Endothelial cell of umbilical vein (primary cell): ENCODE measurements around the gene KIF26B. TPM values are rescaled to one million over a fixed set of nuclear protein-coding genes. Genes with fewer than 3 reads are reported as not detected.

Experiments
- BruUV-seq: library from RNA; stranded (reverse); fragments of 400-500 nt; replicated peaks from 2 replicates; lab custom pipeline; 2021; lab: Mats Ljungman, UMichigan
- CTCF ChIA-PET: fragments of 300-600, 350-600 bp; sonication (Branson Sonifier 250); formaldehyde crosslinking; loops from one replicate; lab custom pipeline; 2021; ENCODE audit warnings: antibody characterized with exemption, inconsistent platforms; lab: Charles Lee
- POLR2A ChIA-PET: fragments of 300-600, 350-600 bp; sonication (Branson Sonifier 250); formaldehyde crosslinking; loops from one replicate; lab custom pipeline; 2021; ENCODE audit warnings: antibody characterized with exemption, inconsistent platforms; lab: Charles Lee
- DNase-seq: peaks from one replicate; pipeline ENCODE4 v3.0.0-alpha.2; 2011; ENCODE audit warnings: low read depth, low spot score
- FAIRE-seq: peaks from 2 replicates; lab custom pipeline; 2011; peaks lifted over from hg19 to GRCh38; lab: Jason Lieb, UNC
- H2AFZ ChIP-seq: 2 replicates; pipeline ENCODE4 v1.6.0; 2012; ENCODE audit warnings: low read depth, low read length, control low read depth, inconsistent platforms
- H3K27ac ChIP-seq: 2 replicates; pipeline ENCODE4 v1.5.1; 2011; ENCODE audit warnings: low read depth, mild to moderate bottlenecking, control low read depth, low read length, moderate library complexity; ENCODE audit not compliant: insufficient read depth
- H3K27me3 ChIP-seq, 2 experiments: 2 replicates each; pipeline versions ENCODE4 v1.6.0 to v1.6.1; 2011; ENCODE audit warnings: low read length in 2 of 2, mixed read lengths in 1 of 2; ENCODE audit not compliant: control insufficient read depth in 2 of 2, insufficient read depth in 2 of 2
- H3K36me3 ChIP-seq, 2 experiments: 2 replicates in 1 of 2; 3 replicates in 1 of 2; pipeline ENCODE4 v1.5.1; 2011; ENCODE audit warnings: low read length in 2 of 2, mild to moderate bottlenecking in 1 of 2, moderate library complexity in 1 of 2; ENCODE audit not compliant: control insufficient read depth in 2 of 2, insufficient read depth in 2 of 2; ENCODE audit errors: extremely low read depth in 1 of 2
- H3K4me1 ChIP-seq: 3 replicates; pipeline ENCODE4 v1.5.1; 2011; ENCODE audit warnings: mild to moderate bottlenecking, low read length; ENCODE audit not compliant: control insufficient read depth, insufficient read depth; ENCODE audit errors: extremely low read depth
- H3K4me2 ChIP-seq: 2 replicates; pipeline ENCODE4 v1.6.1; 2011; ENCODE audit warnings: low read length, control low read depth, mixed read lengths; ENCODE audit not compliant: insufficient read depth
- H3K4me3 ChIP-seq, 3 experiments: fragments of 200-600 bp in 1 of 3; sonication (generic), shearing (Covaris generic) in 1 of 3; replicated peaks in 1 of 3; 2 replicates each; pipeline ENCODE4 v1.5.1; 2011 to 2016; ENCODE audit warnings: control low read depth in 3 of 3, low read length in 3 of 3, mild to moderate bottlenecking in 2 of 3, inconsistent platforms in 1 of 3, low read depth in 1 of 3, moderate library complexity in 1 of 3; ENCODE audit not compliant: insufficient read depth in 1 of 3
- H3K79me2 ChIP-seq: 2 replicates; pipeline ENCODE4 v1.6.0; 2012; ENCODE audit warnings: low read length, inconsistent platforms; ENCODE audit not compliant: control insufficient read depth, insufficient read depth
- H3K9ac ChIP-seq: replicated peaks from 2 replicates; pipeline ENCODE3; 2011; ENCODE audit warnings: low read length, control low read depth; ENCODE audit not compliant: insufficient read depth; ENCODE audit errors: extremely low read depth
- H3K9me1 ChIP-seq: replicated peaks from 3 replicates; pipeline ENCODE4 v1.6.0; 2011; ENCODE audit warnings: mild to moderate bottlenecking, low read length; ENCODE audit not compliant: control insufficient read depth, insufficient read depth; ENCODE audit errors: extremely low read depth
- H3K9me3 ChIP-seq: replicated peaks from 2 replicates; pipeline ENCODE4 v1.5.1; 2012; ENCODE audit warnings: low read length, inconsistent platforms; ENCODE audit not compliant: control insufficient read depth, insufficient read depth
- H4K20me1 ChIP-seq: replicated peaks from 2 replicates; pipeline ENCODE3; 2011; ENCODE audit warnings: mild to moderate bottlenecking, low read length; ENCODE audit not compliant: control insufficient read depth, insufficient read depth; ENCODE audit errors: extremely low read depth
- EZH2 ChIP-seq: IDR thresholded peaks from 2 replicates; pipeline ENCODE4 v1.6.1; 2012; ENCODE audit warnings: borderline replicate concordance, low read depth, mild to moderate bottlenecking, moderate library complexity, low read length, inconsistent platforms; ENCODE audit not compliant: severe bottlenecking
- FOS ChIP-seq: IDR thresholded peaks from 2 replicates; pipeline ENCODE4 v1.6.1; 2011; ENCODE audit warnings: mild to moderate bottlenecking, low read length, moderate library complexity, borderline replicate concordance; ENCODE audit not compliant: insufficient read depth
- GATA2 ChIP-seq: IDR thresholded peaks from 2 replicates; pipeline ENCODE4 v1.7.0; 2011; ENCODE audit warnings: low read depth, mild to moderate bottlenecking, moderate library complexity, mixed read lengths, low read length; ENCODE audit not compliant: insufficient read length, insufficient read depth
- JUN ChIP-seq: IDR thresholded peaks from 2 replicates; pipeline ENCODE4 v1.6.1; 2011; ENCODE audit warnings: borderline replicate concordance, low read depth; ENCODE audit not compliant: insufficient read length, insufficient read depth
- MYC ChIP-seq: IDR thresholded peaks from one replicate; pipeline ENCODE4 v1.6.1; 2011; ENCODE audit warnings: mild to moderate bottlenecking, low read depth, low read length
- POLR2A ChIP-seq: IDR thresholded peaks from 2 replicates; pipeline ENCODE4 v1.6.1; 2012; ENCODE audit warnings: low read depth, mild to moderate bottlenecking, control low read depth, low read length
- POLR2AphosphoS5 ChIP-seq: IDR thresholded peaks from 2 replicates; pipeline ENCODE4 v1.6.1; 2012; ENCODE audit warnings: low read depth, mild to moderate bottlenecking, control low read depth, low read length, moderate library complexity; ENCODE audit not compliant: insufficient read depth
- dilution Hi-C: fragments of 300-500 bp; cut with MboI; formaldehyde crosslinking; loops from one replicate; pipeline ENCODE4 v1.15.0; 2019; ENCODE audit warnings: low sequenced_read_pairs; ENCODE audit not compliant: extremely low pct_ligation_motif_present
- intact Hi-C: fragments of 100-400 bp; cut with micrococcal nuclease; formaldehyde crosslinking; loops from one replicate; pipeline ENCODE4 v1.10.0; 2022
- polyA plus RNA-seq, 4 experiments: library from polyadenylated mRNA; depleted of rRNA in 3 of 4; stranded (reverse) in 3 of 4; unstranded in 1 of 4; fragments of >200 nt; gene quantifications; 2 replicates each; pipeline versions ENCODE4 v1.2.1 to v1.2.3, GENCODE V29; 2011 to 2012; ENCODE audit warnings: missing spikeins in 1 of 4
- total RNA-seq: library from RNA; stranded (reverse); gene quantifications from 2 replicates; pipeline ENCODE4 v1.2.3, GENCODE V29; 2021
- TF ChIP-seq, protein P1 (sequence below), 2 donors: IDR thresholded peaks; 1 replicate in 1 of 2; 2 replicates in 1 of 2; pipeline ENCODE4 v1.5.1; 2011; ENCODE audit warnings: low read length in 2 of 2, mild to moderate bottlenecking in 2 of 2, moderate library complexity in 2 of 2, control low read depth in 1 of 2, inconsistent platforms in 1 of 2, low read depth in 1 of 2; ENCODE audit not compliant: insufficient read depth in 1 of 2; ENCODE audit errors: extremely low read depth in 1 of 2
- TF ChIP-seq, protein P2 (sequence below): IDR thresholded peaks from 2 replicates; pipeline ENCODE4 v1.6.1; 2011; ENCODE audit not compliant: insufficient read depth, insufficient read length

The KIF26B gene
- total and polyA plus RNA-seq, 2 donors (not counting 3 experiments of a cell fraction or from before 2014, with no cell fraction given) = 0.04 to 0.49 TPM

DNA sequence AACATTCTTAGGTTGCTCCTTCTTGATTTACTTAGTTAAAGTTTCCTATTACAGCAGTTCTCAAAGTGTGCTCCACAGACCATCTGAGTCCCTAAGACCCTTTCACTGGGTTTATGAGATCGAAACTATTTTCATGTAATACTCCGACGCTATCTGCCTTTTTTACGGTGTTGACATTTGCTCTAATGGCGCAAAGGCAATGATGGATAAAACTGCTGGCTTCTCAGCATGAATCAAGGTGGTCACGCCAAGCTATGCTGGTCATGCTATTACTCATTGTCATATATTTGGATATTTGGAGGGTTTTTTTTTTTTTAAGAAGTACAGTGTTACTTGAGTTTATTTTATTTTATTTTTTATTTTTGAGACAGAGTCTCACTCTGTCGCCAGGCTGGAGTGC lies 235.1 kb downstream of the KIF26B start:
- FAIRE-seq (no peak), DNase-seq (no peak)
- H3K9me1 ChIP-seq = no peaks in the 10 kb centered on the region
- BruUV-seq = no TSS peak
- no peaks in the 10 kb centered on the region for H3K9me3 ChIP-seq
- H3K27me3 ChIP-seq = no peaks in the 10 kb centered on the region
- POLR2A ChIA-PET = no interaction called here
- H3K36me3 ChIP-seq = no peaks in the 10 kb centered on the region
- no peaks in the 10 kb centered on the region for H3K79me2 ChIP-seq
- H3K27ac ChIP-seq = no peak overlapping the region
- CTCF ChIA-PET = no interaction called here
- no peaks in the 10 kb centered on the region for H4K20me1 ChIP-seq
- no peak overlapping the region for H3K4me2 ChIP-seq
- no peak overlapping the region for H3K4me3 ChIP-seq
- dilution Hi-C loops (no loop called here), intact Hi-C loops (no loop called here)
- no peak overlapping the region for H2AFZ ChIP-seq
- no peaks in the 10 kb centered on the region for H3K4me1 ChIP-seq
- H3K9ac ChIP-seq = no peak overlapping the region
- TF ChIP-seq FOS = no peak
- TF ChIP-seq GATA2 = no peak
- no peak for TF ChIP-seq EZH2

DNA sequence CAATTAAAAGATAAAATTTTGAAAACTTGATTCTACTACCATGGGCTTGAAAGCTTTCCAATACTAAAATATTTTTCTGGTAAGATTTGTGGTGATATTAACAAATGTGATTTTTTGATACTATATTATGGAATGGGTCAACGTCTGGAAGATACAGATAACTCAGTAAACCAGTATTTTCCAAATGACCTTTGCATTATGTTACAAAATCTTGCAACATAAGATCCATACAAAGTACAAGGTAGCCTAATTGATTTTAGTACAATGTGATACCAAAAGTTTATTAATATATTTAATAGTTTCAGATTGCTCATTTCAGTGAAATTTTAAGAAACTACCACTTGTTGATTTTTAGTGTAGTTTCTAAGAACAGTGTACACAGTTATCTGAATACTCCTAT lies 236.2 kb downstream of the KIF26B start:
- intact Hi-C loops (no loop called here), dilution Hi-C loops (no loop called here)
- Histone ChIP-seq H3K9me1 (no peaks in the 10 kb centered on the region), H3K9ac (no peak overlapping the region), H3K4me3 (no peak overlapping the region), H3K9me3 (no peaks in the 10 kb centered on the region), H3K4me2 (no peak overlapping the region), H3K27ac (no peak overlapping the region), H3K27me3 (no peaks in the 10 kb centered on the region), H2AFZ (no peak overlapping the region), H4K20me1 (no peaks in the 10 kb centered on the region), H3K79me2 (no peaks in the 10 kb centered on the region), H3K4me1 (no peaks in the 10 kb centered on the region), H3K36me3 (no peaks in the 10 kb centered on the region)
- TF ChIP-seq POLR2AphosphoS5 (no peak), EZH2 (no peak), JUN (no peak), GATA2 (no peak), POLR2A (no peak), MYC (no peak), FOS (no peak)
- TF ChIP-seq, protein P1, sequence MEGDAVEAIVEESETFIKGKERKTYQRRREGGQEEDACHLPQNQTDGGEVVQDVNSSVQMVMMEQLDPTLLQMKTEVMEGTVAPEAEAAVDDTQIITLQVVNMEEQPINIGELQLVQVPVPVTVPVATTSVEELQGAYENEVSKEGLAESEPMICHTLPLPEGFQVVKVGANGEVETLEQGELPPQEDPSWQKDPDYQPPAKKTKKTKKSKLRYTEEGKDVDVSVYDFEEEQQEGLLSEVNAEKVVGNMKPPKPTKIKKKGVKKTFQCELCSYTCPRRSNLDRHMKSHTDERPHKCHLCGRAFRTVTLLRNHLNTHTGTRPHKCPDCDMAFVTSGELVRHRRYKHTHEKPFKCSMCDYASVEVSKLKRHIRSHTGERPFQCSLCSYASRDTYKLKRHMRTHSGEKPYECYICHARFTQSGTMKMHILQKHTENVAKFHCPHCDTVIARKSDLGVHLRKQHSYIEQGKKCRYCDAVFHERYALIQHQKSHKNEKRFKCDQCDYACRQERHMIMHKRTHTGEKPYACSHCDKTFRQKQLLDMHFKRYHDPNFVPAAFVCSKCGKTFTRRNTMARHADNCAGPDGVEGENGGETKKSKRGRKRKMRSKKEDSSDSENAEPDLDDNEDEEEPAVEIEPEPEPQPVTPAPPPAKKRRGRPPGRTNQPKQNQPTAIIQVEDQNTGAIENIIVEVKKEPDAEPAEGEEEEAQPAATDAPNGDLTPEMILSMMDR (IDR thresholded peaks at IDR 0.05; ENCODE audit: extremely low read depth in 1 of 2, insufficient read depth in 1 of 2, low read depth in 1 of 2, low read length in 2 of 2) = no peak
- TF ChIP-seq, protein P2, sequence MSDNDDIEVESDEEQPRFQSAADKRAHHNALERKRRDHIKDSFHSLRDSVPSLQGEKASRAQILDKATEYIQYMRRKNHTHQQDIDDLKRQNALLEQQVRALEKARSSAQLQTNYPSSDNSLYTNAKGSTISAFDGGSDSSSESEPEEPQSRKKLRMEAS = no peak
- FAIRE-seq (no peak), DNase-seq (no peak)
- ChIA-PET POLR2A (no interaction called here), CTCF (no interaction called here)
- no TSS peak for BruUV-seq
